Posterior cingulate gyrus (tissue), 11 donors: ENCODE measurements around the gene BRSK2.
A peak's percentile ranks its signal among the peaks of the same experiment; 100 is the strongest.

Experiments
- DNase-seq, 10 donors: peaks; one replicate each; pipeline versions ENCODE4 v3.0.0 to v3.0.0-alpha.2; 2020 to 2021; ENCODE audit warnings: mixed read lengths in 3 of 10
- intact Hi-C: fragments of 100-400 bp; cut with DNase I; formaldehyde crosslinking; loops from one replicate; pipeline ENCODE4 v1.15.1; 2023

Gene BRSK2

GRCh38 chr11:1458340-1459218, 68.8 kb downstream of the BRSK2 start:
- DNase-seq, result peak in 4 of 10 donors; percentile 31 to 46 (median 40)
- intact Hi-C loops, result loop anchor here (5.0 kb wide), 1 partner anchor 59 kb away; no protein-coding TSS in a partner anchor

- no peak for DNase-seq
- intact Hi-C loops, result loop anchor here (5.0 kb wide), 1 partner anchor 58 kb away; no protein-coding TSS in a partner anchor
Observed at GRCh38 chr11:1459219-1459575, 69.5 kb downstream of the BRSK2 start.

GRCh38 chr11:1459764-1460395, 70.1 kb downstream of the BRSK2 start:
- DNase-seq, result no peak
- intact Hi-C loops, result loop anchor here (5.0 kb wide), 1 partner anchor 57 kb away; no protein-coding TSS in a partner anchor

GRCh38 chr11:1460396-1460985, 70.8 kb downstream of the BRSK2 start:
- intact Hi-C loops, result no loop called here
- peak in 8 of 10 donors; percentile 25 to 92 (median 66) for DNase-seq

GRCh38 chr11:1460986-1461825, 71.5 kb downstream of the BRSK2 start:
- intact Hi-C loops, result no loop called here
- DNase-seq, result no peak

- intact Hi-C loops, result no loop called here
- no peak for DNase-seq
Observed at GRCh38 chr11:1461826-1462697, 72.3 kb downstream of the BRSK2 start.

GRCh38 chr11:1462698-1462975, 72.9 kb downstream of the BRSK2 start:
- DNase-seq, result no peak
- intact Hi-C loops, result no loop called here

- no peak for DNase-seq
- intact Hi-C loops, result no loop called here
Observed at GRCh38 chr11:1463056-1463455, 73.3 kb downstream of the BRSK2 start.

- intact Hi-C loops, result loop anchor here (5.0 kb wide), 1 partner anchor 36 kb away; no protein-coding TSS in a partner anchor
- DNase-seq, result no peak
Observed at GRCh38 chr11:1466784-1467183, 77.0 kb downstream of the BRSK2 start.

- DNase-seq, result peak in 3 of 10 donors; percentile 39 to 95 (median 53)
- intact Hi-C loops, result loop anchor here (5.0 kb wide), 1 partner anchor 35 kb away; no protein-coding TSS in a partner anchor
Observed at GRCh38 chr11:1467270-1467669, 77.5 kb downstream of the BRSK2 start.

GRCh38 chr11:1468002-1468401, 78.3 kb downstream of the BRSK2 start:
- intact Hi-C loops, result loop anchor here (5.0 kb wide), 1 partner anchor 34 kb away; no protein-coding TSS in a partner anchor
- DNase-seq, result no peak

- no peak for DNase-seq
- intact Hi-C loops, result loop anchor here (5.0 kb wide), 1 partner anchor 34 kb away; no protein-coding TSS in a partner anchor
Observed at GRCh38 chr11:1468473-1469066, 78.8 kb downstream of the BRSK2 start.

GRCh38 chr11:1469287-1469910, 79.7 kb downstream of the BRSK2 start:
- intact Hi-C loops, result loop anchor here (5.0 kb wide), 1 partner anchor 33 kb away; no protein-coding TSS in a partner anchor
- peak in 2 of 10 donors; percentile 60 to 73 for DNase-seq

GRCh38 chr11:1469911-1470680, 80.4 kb downstream of the BRSK2 start:
- intact Hi-C loops, result loop anchor here (5.0 kb wide), 1 partner anchor 32 kb away; no protein-coding TSS in a partner anchor
- DNase-seq, result peak in 3 of 10 donors; percentile 3 to 79 (median 72)

GRCh38 chr11:1470681-1471611, 81.2 kb downstream of the BRSK2 start:
- peak in 5 of 10 donors; percentile 8 to 76 (median 64) for DNase-seq
- intact Hi-C loops, result no loop called here

GRCh38 chr11:1471736-1472135, 82.0 kb downstream of the BRSK2 start:
- intact Hi-C loops, result no loop called here
- DNase-seq, result peak in 4 of 10 donors; percentile 23 to 66 (median 50)
